ENCODE measurements around the gene ADGRG7. TPM values are rescaled to one million over a fixed set of nuclear protein-coding genes. Genes with fewer than 3 reads are reported as not detected.

Gene ADGRG7
- total and polyA plus RNA-seq, 9 of the 15 experiments (the other 6 are each of a cell fraction or from before 2014, with no cell fraction given): 0.03 TPM; not detected in 7

DNA sequence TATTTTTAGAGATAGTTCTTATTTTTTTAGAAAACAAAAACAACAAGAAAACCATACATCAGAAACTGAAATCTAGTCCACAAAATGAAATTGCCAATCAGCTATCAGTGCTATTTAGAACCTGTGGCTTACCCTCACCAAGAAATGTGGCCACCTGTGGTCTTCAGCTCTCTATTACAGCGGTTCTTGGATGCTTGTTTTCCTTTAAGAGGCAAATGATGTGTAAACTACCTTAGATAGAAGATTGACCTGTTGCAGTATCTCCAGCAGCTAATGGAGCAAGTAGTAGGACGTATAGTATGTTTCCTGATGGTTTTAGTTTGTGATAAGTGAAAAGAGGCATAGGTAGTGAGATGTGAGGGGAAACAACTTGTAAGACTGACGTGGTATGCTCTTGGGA lies 121.1 kb downstream of the ADGRG7 start:
- Histone ChIP-seq H3K27me3 (ENCODE audit: control insufficient read depth in 2 of 2, insufficient read depth in 2 of 2, low read length in 2 of 2) (no peaks in the 10 kb centered on the region), H3K9me1 (ENCODE audit: control insufficient read depth, insufficient read depth, low read length) (no peaks in the 10 kb centered on the region), H3K4me2 (ENCODE audit: insufficient read depth, low read length) (no peak overlapping the region), H2AFZ (ENCODE audit: low read depth, low read length) (no peak overlapping the region), H4K20me1 (replicated peaks; ENCODE audit: control insufficient read depth, insufficient read depth, low read length) (no peaks in the 10 kb centered on the region), H3K4me1 (replicated peaks in 1 of 2; ENCODE audit: control insufficient read depth in 2 of 2, insufficient read depth in 2 of 2, low read length in 2 of 2) (no peaks in the 10 kb centered on the region; a peak in 1 of 5 replicates), H3K79me2 (ENCODE audit: control insufficient read depth, insufficient read depth, low read length) (peaks cover 50% of the 10 kb centered on the region), H3K9me3 (replicated peaks; ENCODE audit: control insufficient read depth, insufficient read depth, low read depth, low read length) (no peaks in the 10 kb centered on the region), H3K36me3 (ENCODE audit: control insufficient read depth, insufficient read depth, low read length) (peaks cover 85% of the 10 kb centered on the region), H3K9ac (ENCODE audit: insufficient read depth in 1 of 2, low read depth in 2 of 2, low read length in 2 of 2) (no peak overlapping the region), H3K4me3 (no peak overlapping the region), H3K27ac (ENCODE audit: extremely low read depth, low read depth, low read length) (no peak overlapping the region)
- ChIA-PET CTCF (ENCODE audit: low intra/inter-chr PET ratio) (no interaction called here), POLR2A (interaction anchor here (1.0 to 1.4 kb wide), 2 partner anchors 8 to 12 kb away, joined by 4 to 5 read pairs; no protein-coding TSS in a partner anchor)
- no peak for FAIRE-seq
- ATAC-seq: no peak
- 77% methylated on average over 3 of the region's 3 CpGs for WGBS (ENCODE audit: insufficient coverage, low coverage, missing lambda C conversion rate)
- no peak for TF ChIP-seq GABPB2 (CRISPR knock-in tag; conservative IDR thresholded peaks at IDR 0.05)
- no peak for TF ChIP-seq USF1 (CRISPR knock-in tag; IDR thresholded peaks at IDR 0.05)
- TF ChIP-seq, protein P1, sequence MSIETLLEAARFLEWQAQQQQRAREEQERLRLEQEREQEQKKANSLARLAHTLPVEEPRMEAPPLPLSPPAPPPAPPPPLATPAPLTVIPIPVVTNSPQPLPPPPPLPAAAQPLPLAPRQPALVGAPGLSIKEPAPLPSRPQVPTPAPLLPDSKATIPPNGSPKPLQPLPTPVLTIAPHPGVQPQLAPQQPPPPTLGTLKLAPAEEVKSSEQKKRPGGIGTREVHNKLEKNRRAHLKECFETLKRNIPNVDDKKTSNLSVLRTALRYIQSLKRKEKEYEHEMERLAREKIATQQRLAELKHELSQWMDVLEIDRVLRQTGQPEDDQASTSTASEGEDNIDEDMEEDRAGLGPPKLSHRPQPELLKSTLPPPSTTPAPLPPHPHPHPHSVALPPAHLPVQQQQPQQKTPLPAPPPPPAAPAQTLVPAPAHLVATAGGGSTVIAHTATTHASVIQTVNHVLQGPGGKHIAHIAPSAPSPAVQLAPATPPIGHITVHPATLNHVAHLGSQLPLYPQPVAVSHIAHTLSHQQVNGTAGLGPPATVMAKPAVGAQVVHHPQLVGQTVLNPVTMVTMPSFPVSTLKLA (conservative IDR thresholded peaks at IDR 0.05): no peak
- no peak for TF ChIP-seq ZNF253 (CRISPR knock-in tag; conservative IDR thresholded peaks at IDR 0.05)
- TF ChIP-seq ZNF518B (CRISPR knock-in tag; IDR thresholded peaks at IDR 0.05): no peak
- TF ChIP-seq, protein P2, sequence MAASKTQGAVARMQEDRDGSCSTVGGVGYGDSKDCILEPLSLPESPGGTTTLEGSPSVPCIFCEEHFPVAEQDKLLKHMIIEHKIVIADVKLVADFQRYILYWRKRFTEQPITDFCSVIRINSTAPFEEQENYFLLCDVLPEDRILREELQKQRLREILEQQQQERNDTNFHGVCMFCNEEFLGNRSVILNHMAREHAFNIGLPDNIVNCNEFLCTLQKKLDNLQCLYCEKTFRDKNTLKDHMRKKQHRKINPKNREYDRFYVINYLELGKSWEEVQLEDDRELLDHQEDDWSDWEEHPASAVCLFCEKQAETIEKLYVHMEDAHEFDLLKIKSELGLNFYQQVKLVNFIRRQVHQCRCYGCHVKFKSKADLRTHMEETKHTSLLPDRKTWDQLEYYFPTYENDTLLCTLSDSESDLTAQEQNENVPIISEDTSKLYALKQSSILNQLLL (CRISPR knock-in tag; IDR thresholded peaks at IDR 0.05; ENCODE audit: borderline replicate concordance): no peak
- TF ChIP-seq MECOM (CRISPR knock-in tag; IDR thresholded peaks at IDR 0.05): no peak
- no peak for TF ChIP-seq ZNF436 (CRISPR knock-in tag; IDR thresholded peaks at IDR 0.05)
- no peak for TF ChIP-seq TEAD4 (IDR thresholded peaks at IDR 0.05; ENCODE audit: low read length)
- TF ChIP-seq TEAD4 (CRISPR knock-in tag; IDR thresholded peaks at IDR 0.05; ENCODE audit: borderline replicate concordance): no peak
- TF ChIP-seq KLF6 (CRISPR knock-in tag; IDR thresholded peaks at IDR 0.05; ENCODE audit: borderline replicate concordance): no peak
- intact Hi-C loops (cut with micrococcal nuclease): no loop called here
- BruUV-seq (replicated peaks): no TSS peak
- in situ Hi-C loops (cut with MboI): no loop called here
- no peak for DNase-seq (ENCODE audit: extremely low read depth in 1 of 4, low spot score in 3 of 4)
